Epithelial cell of proximal tubule (primary cell): ENCODE data around the gene HOXB3. TPM values are rescaled to one million over a fixed set of nuclear protein-coding genes. Genes with fewer than 3 reads are reported as not detected.
"Not testable (repeated sequence)": the region's sequence is repeated elsewhere in the genome, so short reads cannot be mapped to it uniquely, and the experiment has no call there.

Experiments
- DNase-seq: peaks from one replicate; pipeline ENCODE4 v3.0.0-alpha.2; 2011; ENCODE audit warnings: low read depth
- H3K4me3 ChIP-seq: 2 replicates; pipeline ENCODE4 v1.5.1; 2011; ENCODE audit warnings: low read depth, mild to moderate bottlenecking, low read length
- CTCF ChIP-seq: conservative IDR thresholded peaks from 2 replicates; pipeline ENCODE4 v1.5.1; 2012; ENCODE audit warnings: low read depth, mild to moderate bottlenecking, low read length
- total RNA-seq: library from RNA; depleted of rRNA; stranded (reverse); fragments of >200 nt; gene quantifications from 2 replicates; pipeline ENCODE4 v1.2.3, GENCODE V29; 2015

The HOXB3 gene
- total RNA-seq, 1 donor from 2014 or later: 49.9 TPM

DNA sequence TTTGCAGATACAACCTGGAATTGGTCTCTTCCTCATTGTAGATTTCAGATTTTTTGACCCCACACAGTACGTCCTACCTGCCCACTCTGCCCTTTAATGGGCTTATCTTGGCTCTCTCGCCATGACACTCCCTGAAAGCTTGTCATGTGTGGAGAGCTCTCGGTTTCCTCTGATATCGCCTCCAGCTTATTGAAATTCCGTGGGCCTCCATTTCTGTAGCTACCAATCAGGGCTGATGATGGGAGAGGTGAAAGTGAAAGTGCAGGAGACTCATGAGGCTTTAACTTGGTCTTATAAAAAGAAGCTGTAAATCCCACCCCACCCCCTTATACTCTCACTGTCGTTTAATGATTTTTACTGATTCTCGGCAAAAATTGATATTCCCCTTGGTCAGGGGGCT, 76.9 kb downstream of the HOXB3 start:
- DNase-seq: no peak
- H3K4me3 ChIP-seq: no peak overlapping the region
- no peak for TF ChIP-seq CTCF

- no peak for TF ChIP-seq CTCF
- DNase-seq: no peak
- no peak overlapping the region for H3K4me3 ChIP-seq
Measured at GRCh38 chr17:48510761-48511604, 79.1 kb downstream of the HOXB3 start.

GRCh38 chr17:48510381-48510760, 79.7 kb downstream of the HOXB3 start:
- H3K4me3 ChIP-seq: no peak overlapping the region
- TF ChIP-seq CTCF: no peak
- DNase-seq: no peak

- not testable (repeated sequence) for H3K4me3 ChIP-seq
Measured at GRCh38 chr17:48509708-48510107, 80.3 kb downstream of the HOXB3 start.

DNA sequence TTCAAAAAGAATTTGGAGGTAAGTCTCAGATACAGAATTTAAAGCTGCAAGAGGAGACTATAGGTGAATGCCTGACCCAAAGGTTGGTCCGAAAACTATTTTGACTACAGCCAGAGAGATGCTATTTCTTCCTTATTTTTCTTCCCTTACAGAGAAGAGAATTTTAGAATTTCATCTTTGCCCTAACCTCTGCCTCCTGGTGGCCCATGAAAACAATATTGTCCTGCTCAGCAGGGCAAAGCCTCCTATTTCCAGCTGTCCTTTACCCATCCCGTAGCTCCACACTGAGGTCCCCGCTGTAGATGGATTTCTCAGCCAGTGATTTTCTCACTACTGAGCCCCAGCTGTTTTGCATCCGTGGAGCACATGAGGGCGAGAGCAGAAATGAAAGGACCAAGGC, 83.8 kb downstream of the HOXB3 start:
- no peak for DNase-seq
- no peak overlapping the region for H3K4me3 ChIP-seq
- peak; percentile 23 for TF ChIP-seq CTCF

More at GRCh38 chr17:48509708-48510107, 80.3 kb downstream of the HOXB3 start:
- DNase-seq: not testable (repeated sequence)

GRCh38 chr17:48505788-48506187, 84.3 kb downstream of the HOXB3 start:
- no peak overlapping the region for H3K4me3 ChIP-seq
- DNase-seq: no peak
- TF ChIP-seq CTCF: no peak

DNA sequence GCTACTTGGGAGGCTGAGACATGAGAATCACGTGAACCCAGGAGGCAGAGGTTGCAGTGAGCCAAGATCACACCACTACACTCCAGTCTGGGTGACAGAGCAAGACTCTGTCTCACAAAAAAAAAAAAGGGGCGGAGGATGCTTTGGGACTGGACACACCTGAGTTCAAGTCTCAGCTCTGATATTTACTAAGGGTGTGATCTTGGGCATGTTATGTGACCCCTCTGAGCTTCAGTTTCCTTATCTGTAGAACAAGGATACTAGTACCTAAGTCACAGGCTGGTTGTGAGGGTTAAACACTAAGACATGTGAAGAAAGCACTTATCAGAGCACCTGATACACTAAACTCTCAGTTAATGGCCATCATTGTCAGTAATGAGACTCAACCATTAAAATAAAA, 85.1 kb downstream of the HOXB3 start:
- no peak for DNase-seq
- H3K4me3 ChIP-seq: no peak overlapping the region
- TF ChIP-seq CTCF: no peak
